OCI-LY3 (cell line): ENCODE data around the gene SRL.

Source experiments
- CTCF ChIP-seq: fragments of 200-600, 300-600 bp; sonication (generic); IDR thresholded peaks from 2 replicates; pipeline ENCODE4 v1.5.1; 2014; ENCODE audit warnings: antibody characterized with exemption, low read length, low read depth
- EZH2phosphoT487 ChIP-seq: fragments of 200-600 bp; shearing (Covaris generic); IDR thresholded peaks from 2 replicates; pipeline ENCODE4 v1.6.1; 2018; ENCODE audit warnings: antibody characterized with exemption, mixed run types, low read depth

GRCh38 chr16:4220358-4220757 lies 21.5 kb downstream of the SRL start:
- no peak for TF ChIP-seq CTCF
- no peak for TF ChIP-seq EZH2phosphoT487
